HG03378 (cell line): Measurements from ENCODE around the gene ACTN4.

Experiments used
- ATAC-seq: cut with Tn5 transposase; IDR thresholded peaks from one replicate; pipeline ENCODE4 v1.9.1; 2021; ENCODE audit warnings: mild to moderate bottlenecking, moderate library complexity; ENCODE audit not compliant: unreplicated experiment

Gene ACTN4

DNA sequence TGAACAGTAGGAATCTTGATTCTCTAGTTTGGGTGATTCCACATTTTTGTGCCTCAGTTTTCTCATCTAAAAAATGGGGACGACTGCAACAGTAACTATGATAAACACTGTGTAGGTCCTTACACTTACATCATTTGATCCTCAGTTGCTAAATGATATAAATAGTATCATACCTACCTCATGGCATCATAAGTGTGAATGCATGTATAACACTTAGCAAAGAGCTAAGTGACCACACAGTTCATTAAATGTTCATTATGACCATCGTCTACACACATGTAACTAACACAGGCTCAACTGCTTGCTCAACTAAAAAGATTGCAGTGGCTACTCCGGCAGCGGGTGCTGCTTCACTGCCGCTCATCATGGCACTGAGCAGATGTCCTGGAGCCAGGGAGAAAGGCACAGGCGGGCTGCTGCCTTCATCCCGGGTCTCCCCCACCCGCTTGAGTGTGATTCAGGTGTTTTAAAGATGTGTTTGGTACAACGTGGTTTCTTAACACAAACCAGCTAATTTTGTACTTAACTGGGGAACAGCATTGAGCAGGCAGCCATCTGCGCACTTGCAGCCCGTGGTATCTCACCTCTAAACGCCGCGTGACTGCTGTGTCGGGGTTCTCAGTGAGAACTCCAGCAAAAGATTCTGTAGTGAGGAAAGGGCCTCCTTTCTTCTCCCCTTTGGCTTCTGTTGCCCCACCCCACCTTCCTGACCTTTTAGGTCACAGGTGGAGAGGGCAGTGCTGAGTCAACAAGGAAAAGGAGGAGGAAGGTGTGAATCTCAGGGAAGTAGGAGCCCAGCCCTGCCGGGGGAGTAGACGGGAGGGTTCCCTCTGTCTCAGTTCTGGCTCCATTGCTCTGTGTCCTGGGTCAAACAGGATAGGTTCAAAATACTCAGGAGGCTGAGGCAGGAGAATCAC is 11.7 kb upstream of the ACTN4 start:
- no peak for ATAC-seq

DNA sequence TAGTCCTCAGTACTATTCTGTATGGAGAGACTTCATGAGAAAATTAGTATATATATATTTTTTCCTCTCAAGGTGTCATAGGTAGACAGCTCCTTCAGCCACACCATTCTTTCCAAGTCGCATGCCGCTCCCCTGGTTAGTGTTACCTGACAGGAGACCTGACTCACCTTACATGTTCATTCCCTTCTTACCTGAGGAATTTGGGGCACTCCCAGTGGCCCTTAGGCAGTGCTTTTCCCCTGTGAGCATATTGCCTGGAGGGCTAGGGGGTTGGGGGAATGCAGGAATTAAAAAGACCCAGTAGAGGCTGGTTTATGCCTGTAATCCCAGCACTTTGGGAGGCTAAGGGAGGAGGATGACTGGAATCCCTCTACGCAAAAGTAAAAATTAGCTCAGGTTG is 9.0 kb upstream of the ACTN4 start:
- ATAC-seq: no peak

DNA sequence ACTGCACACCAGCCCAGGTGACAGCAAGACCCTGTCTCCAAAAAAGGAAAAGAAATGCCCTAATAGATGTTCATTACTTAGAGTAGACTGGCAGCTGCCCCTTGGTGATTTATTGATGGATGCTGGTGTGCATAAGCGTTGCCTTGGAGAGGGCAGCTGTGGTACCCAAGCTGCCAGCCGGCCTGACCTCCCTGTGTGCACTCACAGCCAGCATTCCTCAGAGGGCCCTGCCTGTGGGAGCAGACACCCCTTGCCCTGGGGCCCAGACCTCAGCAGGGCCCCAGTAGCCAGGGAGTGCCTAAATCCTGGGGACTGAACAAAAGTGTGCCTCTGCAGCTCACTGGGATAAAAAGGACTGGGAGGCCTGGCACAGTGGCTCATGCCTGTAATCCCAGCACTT is 7.8 kb upstream of the ACTN4 start:
- ATAC-seq: no peak

DNA sequence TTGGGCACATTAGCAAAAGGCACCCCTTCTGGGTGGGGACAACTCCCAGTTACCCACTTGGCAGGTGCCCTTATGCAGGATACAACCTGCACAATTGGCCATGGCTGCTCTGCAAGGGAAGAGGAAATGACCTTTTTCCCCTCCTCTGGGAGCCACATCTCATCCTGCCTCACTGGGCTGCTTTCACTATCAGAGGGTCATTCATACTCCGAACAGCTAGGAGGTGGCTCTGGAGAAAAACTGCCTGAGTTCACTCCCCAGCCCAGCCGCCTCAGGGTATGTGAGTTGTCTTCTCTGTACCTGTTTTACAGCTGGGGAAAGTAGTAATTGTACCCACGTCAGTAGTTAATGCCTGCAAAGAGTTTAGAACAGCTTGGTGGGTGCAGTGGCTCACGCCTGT is 7.1 kb upstream of the ACTN4 start:
- no peak for ATAC-seq

DNA sequence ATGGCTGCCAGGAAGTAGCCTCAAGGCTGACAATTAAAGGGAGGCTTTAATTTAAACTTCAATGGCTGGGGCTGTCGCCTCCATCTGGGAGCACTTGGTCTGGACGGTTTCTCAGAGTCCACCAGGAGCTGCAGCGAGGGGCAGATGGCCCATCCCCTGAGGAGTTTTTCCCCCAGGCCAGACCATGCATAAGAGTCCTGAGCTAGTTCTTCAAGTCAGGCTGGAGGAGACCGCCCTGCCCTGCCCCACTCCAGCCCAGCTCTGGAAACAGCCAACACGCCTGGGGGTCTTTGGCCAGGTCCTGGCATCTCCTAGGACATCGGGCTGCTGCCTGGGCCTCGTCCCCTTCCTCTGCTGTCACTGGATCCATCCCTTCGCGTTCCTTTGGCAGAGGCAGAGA is 5.3 kb upstream of the ACTN4 start:
- no peak for ATAC-seq

DNA sequence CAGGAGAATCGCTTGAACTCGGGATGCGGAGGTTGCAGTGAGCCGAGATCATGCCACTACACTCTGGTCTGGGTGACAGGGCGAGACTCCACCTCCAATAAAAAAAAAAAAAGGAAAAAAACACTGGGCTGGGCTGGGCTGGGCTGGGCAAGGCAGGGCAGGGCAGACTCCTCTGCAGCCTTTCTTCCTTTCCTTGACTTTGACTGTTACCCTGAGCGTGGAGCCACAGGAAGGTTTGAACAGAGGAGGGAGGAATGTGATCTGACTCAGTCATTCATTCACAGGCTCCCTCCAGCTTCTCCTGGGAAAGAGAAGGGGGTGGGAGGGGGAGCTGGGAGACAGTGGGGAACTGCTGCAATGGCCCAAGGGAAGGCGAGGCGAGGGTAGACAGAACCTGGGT is 2.7 kb upstream of the ACTN4 start:
- no peak for ATAC-seq

DNA sequence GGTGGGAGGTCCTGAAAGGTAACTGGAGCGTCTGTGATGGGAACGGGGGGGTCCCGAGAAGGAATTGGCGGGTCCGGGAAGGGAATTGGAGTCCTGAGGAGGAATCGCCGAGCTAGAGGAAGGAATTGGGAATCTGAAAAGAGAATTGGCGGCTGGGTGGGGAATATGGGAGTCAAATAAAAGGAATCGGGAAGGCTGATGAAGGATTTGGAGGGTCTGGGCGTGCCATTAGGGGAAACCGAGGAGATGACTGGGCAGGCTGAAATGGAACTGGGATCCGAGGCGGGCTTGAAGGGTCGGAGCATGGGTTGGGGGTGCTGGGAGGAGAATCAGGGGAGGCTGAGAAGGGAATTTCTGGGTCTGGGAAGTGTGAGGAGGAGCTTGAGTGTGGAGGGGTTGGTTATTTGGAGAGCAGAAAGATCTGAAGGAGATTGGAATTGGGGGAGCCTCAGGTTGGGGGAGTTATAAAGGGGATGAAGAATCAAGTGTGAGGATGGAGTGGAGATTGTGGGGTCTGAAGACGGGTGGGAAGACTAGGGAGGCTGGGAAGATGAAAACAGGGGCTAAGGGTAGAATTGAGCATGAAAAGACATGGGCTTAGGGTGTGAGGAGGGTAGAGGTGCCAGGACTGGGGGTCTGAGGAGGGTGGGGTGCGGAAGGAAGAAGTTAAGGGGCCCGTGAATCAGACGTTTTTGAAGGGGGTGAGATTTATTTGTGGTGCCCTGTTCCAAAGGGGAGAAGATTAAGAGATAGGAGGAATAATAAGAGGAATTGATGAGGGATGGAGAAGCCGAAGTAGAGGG is 718 bp downstream of the ACTN4 start:
- no peak for ATAC-seq

DNA sequence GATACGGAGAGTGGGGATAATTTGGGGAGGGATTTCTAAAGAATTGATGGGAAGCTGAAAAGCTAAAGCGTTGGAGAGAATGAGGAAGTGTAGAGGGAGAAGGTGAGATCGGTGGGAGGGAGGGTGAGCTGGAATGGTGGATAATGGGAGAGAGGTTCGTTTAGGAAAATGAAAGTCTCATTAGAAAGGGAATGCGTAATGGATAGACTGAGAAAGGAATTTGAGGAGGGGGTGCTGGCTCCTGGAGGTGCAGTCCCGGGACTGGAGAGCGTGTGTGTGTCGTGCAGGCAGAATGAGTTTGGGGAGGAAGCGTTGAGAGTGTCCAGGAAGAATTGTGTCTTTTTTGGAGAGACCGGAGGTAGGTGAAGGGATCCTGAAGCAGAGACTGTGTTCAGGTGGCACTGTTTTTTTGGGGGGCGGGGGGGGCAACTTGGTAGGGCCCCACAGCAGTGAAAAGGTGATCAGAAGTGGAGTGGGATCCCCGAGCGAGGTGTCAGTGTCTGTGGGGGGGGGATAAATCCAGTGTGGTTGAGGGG is 1.4 kb downstream of the ACTN4 start:
- ATAC-seq: no peak

DNA sequence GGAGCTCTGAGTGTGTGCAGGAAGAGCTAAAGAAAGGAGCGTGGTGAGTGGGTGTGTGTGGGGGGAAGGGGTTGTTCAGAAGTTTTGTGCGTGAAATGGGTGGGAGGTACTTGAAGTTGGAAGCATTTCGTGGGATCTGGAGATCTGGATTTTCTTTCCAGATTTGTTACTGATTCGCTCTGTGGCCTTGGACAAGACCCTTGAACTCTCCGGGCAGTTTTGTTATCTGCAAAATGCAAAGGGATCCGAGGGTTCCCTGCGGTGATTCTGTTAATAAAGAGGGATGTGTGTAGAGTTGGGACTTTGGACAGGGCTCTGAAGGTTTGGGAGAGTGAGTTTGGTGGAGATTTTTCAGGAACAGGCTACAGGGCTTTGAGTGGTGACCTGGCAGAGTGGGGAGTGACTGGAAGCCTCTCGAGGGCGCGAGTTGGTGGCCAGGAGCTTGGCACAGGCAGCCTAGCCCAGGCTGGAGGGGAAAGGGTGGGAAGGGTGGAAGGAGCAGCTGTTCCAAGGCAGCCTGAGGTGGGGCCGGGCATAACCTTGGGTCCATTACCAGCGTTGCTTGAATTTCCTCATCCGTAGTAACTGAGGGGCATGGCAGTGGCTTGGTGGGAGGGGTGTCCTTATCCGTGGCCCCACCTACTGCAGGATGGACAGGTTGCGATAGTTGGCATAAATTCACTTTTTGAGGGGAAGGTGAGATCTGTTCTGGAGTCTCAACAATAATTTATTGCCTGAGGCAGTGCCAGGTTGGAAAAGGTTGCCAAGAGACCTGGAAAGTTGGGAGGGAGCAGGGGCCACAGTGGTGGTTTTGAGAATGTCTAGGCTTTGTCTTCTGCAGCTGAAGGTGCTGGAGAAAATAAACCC is 2.1 kb downstream of the ACTN4 start:
- ATAC-seq: no peak

DNA sequence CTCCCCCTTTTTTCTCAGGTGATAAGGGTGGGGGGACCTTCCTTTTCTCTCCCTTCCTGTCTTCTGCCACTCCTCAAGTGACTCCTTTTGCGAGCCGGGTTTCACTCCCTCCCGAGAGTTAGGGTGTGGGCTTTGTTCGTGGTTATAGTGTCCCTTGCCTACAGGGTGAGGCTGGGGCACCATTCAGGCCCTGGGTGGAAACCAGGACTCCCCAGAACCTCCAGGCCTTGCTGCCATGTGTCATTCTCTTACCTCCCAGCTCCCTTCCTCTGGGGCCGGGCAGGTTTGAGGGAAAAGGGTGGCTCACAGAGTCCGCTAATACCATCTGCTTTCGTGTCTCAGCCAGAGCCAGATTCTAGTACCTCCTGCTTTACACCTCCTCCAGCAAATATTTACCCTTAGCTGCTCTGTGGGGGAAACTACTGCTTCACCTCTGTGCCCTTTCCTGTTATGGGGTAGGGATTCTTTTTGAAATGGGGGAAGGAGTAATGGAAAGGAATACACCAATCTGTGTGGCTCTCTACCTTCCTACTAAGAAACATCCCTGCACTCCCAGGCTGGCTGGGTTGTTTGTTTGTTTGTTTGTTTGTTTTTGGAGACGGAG is 2.8 kb downstream of the ACTN4 start:
- ATAC-seq: no peak

DNA sequence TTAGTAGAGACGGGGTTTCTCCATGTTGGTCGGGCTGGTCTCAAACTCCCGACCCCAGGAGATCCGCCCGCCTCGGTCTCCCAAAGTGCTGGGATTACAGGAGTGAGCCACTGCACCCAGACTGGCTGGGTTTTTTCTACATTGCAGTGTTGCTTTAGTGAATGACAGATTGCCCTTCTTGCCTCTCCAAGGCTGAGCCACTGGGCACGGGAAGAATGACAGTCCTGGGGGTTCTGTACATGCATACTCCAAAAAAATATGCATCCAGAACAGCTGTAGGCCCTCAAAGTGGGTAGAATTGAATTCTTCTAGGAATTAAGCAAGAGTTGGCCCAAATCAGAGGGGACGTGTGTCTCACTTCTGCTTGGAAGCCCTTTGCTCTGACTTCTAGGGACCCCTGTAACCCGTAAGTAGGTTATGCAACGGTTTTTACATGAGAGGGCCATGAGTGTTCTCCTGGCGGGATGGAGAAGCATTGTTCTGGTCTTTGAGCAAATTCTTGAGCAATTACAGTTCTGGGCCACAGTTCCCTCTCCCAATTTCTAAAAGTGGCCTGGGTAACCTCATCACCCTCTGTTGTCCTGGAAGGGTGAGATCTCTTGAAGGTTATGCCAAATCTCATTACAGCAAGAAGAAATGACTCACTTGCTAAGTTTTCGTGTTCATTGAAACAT is 3.6 kb downstream of the ACTN4 start:
- no peak for ATAC-seq

DNA sequence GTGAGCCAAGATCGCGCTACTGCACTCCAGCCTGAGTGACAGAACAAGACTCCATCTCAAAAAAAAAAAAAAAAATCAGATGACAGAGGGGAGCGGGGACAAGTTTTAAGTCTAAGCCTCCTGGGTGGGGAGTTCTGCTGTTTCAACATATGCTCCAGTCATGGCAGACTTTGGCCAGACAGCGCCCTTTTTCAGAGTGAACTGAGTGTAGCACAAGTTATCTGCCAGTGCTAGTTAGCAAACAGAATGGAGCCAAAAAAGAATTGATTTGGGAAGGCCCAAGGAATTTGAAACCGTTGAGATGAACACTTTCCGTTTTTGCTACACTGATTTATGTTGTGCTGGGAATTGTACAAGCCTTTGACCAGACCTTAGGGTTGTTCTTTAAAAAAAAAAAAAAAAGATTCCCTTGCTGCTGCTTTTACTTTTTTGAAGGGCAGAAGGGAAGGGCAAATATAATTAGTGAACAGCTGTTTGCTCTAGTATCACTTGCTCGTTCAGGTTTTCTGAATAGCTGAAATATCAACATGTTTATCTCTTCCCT is 5.7 kb downstream of the ACTN4 start:
- ATAC-seq: no peak

DNA sequence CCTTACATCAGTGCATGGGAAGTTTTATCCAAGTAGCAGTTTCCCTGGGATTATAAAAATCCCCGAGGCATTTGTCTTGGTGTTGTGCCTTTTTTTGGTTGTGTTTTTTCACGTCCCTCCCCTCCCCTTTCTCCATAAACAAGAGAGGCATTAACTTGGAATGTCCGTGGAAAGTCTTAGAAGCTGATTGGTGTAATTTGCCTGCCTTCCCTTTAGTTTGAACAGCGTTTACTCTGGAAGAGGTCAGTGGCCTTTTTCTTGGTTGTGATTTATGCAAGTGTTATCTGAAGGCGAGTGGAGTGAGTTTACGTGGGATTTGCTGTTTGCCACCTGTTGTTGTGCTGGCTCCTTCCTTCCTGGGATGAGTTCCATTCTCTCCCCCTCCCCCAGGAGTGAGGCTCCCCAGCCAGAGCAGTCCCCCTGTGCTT is 7.2 kb downstream of the ACTN4 start:
- ATAC-seq: no peak

DNA sequence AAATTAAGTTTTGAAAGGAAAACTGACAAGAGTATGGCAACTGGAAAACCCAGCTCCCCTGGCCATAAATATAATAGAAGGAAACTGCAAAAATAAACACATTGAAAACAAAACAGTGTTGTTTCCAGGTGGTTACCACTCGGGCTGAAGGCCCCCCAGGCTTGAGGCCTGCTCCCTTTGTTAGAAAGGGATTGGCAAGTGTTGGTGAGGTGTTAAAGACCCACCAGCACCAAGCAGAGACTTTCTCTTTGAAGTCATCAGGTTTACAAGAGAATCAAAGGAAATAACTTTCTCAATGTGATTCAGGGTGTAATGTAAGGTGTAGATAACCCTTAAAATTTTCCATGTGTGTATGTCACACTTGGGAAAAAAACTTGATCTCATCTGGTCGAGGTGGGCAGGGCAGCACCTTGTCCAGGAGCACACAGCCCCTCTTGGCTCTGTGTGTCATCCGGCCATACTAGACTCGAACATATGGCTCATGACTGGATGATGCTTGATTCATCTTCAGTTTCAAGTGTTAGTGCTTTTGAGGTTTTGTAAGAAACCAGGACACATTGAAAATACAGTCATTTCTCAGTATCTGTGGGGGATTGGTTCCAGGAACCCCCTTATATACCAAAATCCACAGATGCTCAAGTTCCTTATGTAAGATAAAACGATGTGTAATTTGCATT is 7.8 kb downstream of the ACTN4 start:
- ATAC-seq: no peak

DNA sequence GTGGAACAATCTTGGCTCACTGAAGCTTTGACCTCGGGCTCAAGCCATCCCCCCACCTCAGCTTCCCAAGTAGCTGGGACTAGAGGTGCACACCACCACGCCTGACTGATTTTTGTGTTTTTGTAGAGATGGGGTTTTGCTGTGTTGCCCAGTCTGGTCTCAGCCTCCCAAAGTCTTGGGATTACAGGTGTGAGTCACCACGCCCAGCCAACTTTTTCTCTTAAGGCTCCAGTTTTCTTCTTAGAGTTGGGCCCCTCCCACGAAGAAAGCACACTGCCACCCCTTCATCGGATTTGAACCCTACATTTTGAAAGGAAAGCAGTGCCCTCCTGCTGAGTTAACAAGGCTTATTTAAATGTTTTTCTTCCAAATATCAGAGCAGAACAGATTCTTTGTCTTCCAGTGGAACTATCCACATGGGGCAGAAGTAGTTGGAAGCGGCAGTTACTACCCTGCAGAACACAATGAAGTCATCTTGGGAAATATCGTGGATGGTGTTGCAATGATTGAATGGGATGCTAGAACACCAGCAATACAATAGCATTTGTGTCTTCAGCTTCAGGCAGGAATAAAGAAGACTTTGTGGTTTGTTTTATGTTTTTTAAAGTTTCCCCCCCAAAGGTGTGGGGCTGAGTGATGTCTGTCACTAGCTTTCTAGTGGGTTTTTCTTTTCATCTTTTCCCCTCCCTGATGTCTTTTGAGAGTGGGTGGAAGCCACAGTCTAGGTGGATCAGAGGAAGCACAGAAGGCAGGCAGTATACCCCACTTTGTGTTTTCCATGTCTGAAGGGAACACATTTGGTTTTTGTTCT is 8.9 kb downstream of the ACTN4 start:
- ATAC-seq: no peak

DNA sequence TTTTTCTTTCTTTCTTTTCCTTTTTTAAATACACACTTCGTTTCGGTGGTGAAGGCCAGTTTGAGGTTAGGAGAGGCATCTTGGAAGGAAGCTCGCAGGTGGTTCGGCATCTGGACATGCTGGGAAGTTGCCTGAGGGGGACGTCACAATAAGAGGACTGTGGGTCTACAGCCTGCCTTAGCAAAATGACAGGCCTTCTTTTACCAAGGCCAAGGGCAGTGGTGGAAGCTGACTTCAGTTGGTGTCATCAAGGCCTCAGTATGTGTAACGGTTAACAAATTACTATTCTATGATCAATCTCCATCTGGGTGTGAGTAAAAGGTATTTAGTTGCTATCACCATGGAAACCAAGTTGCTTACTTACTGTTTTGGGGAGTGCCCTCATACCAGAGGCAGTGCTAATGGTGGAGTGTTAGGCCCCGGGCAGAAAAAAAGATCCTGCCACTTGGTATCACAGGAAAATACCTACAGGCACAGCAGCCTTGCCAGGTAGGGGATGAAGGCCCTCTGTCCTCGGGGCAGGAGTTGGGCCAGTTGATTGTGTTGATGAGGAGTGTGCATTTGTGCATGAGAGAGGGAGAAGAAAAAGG is 10.3 kb downstream of the ACTN4 start:
- ATAC-seq: no peak

DNA sequence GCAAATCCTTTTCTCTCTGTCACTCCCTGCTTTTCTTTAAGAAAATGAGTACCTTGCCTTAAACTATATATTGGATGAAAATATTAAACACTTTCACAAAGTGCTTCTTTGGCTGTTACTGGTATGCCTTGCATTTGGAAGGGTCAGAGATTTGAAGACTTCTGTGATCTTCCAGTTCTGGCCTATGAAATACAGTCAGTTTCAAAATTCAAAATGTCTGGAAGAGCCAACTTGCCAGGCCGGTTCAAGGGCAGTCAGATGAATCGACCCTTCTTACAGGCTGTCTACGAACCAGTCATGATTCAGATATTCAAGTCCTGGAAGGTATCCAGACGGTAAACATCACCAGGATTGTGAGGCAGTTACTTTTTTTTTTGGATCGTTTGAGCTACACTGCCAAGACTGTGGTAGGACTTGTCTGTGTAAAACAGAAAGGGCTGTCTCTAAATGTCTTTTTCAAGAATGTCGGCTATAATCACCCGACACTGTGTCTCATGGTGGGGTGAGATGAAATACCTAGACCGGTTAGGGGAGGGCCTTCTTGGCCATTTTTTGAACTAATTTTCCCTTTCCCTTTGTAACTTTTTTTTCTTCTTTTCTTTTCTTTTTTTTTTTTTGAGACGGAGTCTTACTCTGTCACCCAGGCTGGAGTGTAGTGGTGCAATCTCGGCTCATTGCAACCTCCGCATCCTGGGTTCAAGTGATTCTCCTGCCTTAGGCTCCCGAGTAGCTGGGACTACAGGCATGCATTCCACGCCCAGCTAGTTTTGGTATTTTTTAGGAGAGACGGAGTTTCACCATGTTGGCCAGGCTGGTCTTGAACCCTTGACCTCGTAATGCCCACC is 11.2 kb downstream of the ACTN4 start:
- no peak for ATAC-seq
